Liver (tissue), 10 donors: ENCODE data around the gene PRCD. TPM values are rescaled to one million over a fixed set of nuclear protein-coding genes. Genes with fewer than 3 reads are reported as not detected.

ENCODE experiments used
- DNase-seq: peaks from one replicate; pipeline ENCODE4 v3.0.0-alpha.2; 2017; ENCODE audit warnings: low spot score
- H3K27ac ChIP-seq, 2 donors: one replicate each; pipeline ENCODE4 v1.7.0; 2013; ENCODE audit warnings: inconsistent platforms in 2 of 2, low read length in 2 of 2, control low read depth in 1 of 2, low read depth in 1 of 2, mild to moderate bottlenecking in 1 of 2
- H3K27me3 ChIP-seq, 4 donors: one replicate each; pipeline versions ENCODE4 v1.6.1 to v1.7.0; 2013; ENCODE audit warnings: low read length in 3 of 4, inconsistent platforms in 1 of 4, mild to moderate bottlenecking in 1 of 4, moderate library complexity in 1 of 4; ENCODE audit not compliant: control insufficient read depth in 4 of 4, insufficient read depth in 4 of 4
- H3K36me3 ChIP-seq, 4 donors: one replicate each; pipeline versions ENCODE4 v1.6.1 to v1.7.0; 2013; ENCODE audit warnings: low read length in 3 of 4, mild to moderate bottlenecking in 3 of 4, low read depth in 1 of 4, moderate library complexity in 1 of 4; ENCODE audit not compliant: control insufficient read depth in 4 of 4, insufficient read depth in 3 of 4
- H3K4me1 ChIP-seq, 4 donors: one replicate each; pipeline versions ENCODE4 v1.6.1 to v1.7.0; 2013; ENCODE audit warnings: low read length in 3 of 4, mild to moderate bottlenecking in 3 of 4, moderate library complexity in 1 of 4; ENCODE audit not compliant: control insufficient read depth in 4 of 4, insufficient read depth in 4 of 4
- H3K4me3 ChIP-seq, 3 donors: one replicate each; pipeline versions ENCODE4 v1.6.1 to v1.7.0; 2013; ENCODE audit warnings: low read length in 3 of 3, control low read depth in 1 of 3, low read depth in 1 of 3, mild to moderate bottlenecking in 1 of 3
- H3K9ac ChIP-seq, 2 donors: one replicate each; pipeline ENCODE4 v1.7.0; 2013; ENCODE audit warnings: low read length in 2 of 2, mild to moderate bottlenecking in 2 of 2, moderate library complexity in 2 of 2, control low read depth in 1 of 2, low read depth in 1 of 2
- H3K9me3 ChIP-seq, 4 donors: one replicate each; pipeline versions ENCODE4 v1.6.1 to v1.7.0; 2013; ENCODE audit warnings: low read length in 3 of 4; ENCODE audit not compliant: control insufficient read depth in 4 of 4
- EGR1 ChIP-seq, 2 donors: IDR thresholded peaks; 2 replicates each; pipeline ENCODE4 v1.6.1; 2016 to 2018; ENCODE audit warnings: antibody characterized with exemption in 2 of 2, low read depth in 2 of 2
- HNF4A ChIP-seq, 2 donors: conservative IDR thresholded peaks; 2 replicates each; pipeline ENCODE4 v1.6.1; 2016; ENCODE audit warnings: antibody characterized with exemption in 2 of 2, mild to moderate bottlenecking in 2 of 2
- JUND ChIP-seq, 2 donors: IDR thresholded peaks; 2 replicates each; pipeline ENCODE4 v1.6.1; 2016; ENCODE audit warnings: antibody characterized with exemption in 2 of 2
- ZBTB33 ChIP-seq: IDR thresholded peaks from 2 replicates; pipeline ENCODE4 v1.6.1; 2016; ENCODE audit warnings: antibody characterized with exemption
- WGBS: extraction: QIAGEN DNeasy Blood & Tissue Kit; methylation state at CpG from one replicate; pipeline ENCODE4 v1.1.7; 2013; 5-methylcytosine and 5-hydroxymethylcytosine counted together
- polyA plus RNA-seq, 2 donors: library from polyadenylated mRNA; stranded (reverse) in 1 of 2; unstranded in 1 of 2; fragments of 200-250 nt in 1 of 2; fragments of >200 nt in 1 of 2; fragmentation: Nextera tagmentation in 1 of 2; extraction: Ambion mirVana in 1 of 2; gene quantifications; one replicate each; pipeline versions ENCODE4 v1.2.1 to v1.2.3, GENCODE V29; 2013 to 2015
- small RNA-seq: library from RNA; depleted of rRNA; stranded (forward); fragments of <200 nt; gene quantifications from one replicate; pipeline ENCODE3, GENCODE V24; 2014
- total RNA-seq, 2 donors: library from RNA; depleted of rRNA; stranded (reverse); fragments of >200 nt; gene quantifications; one replicate each; pipeline ENCODE4 v1.2.3, GENCODE V29; 2014
- donor health status: healthy.
- donor health status: healthy.
- donor health status: healthy.
- donor health status: healthy.
- donor health status: healthy.

Gene PRCD
- total and polyA plus RNA-seq, 4 donors, result 0.63 to 1.0 (median 0.75) TPM; not detected in 1

- Histone ChIP-seq H3K27me3 (no peaks in the 10 kb centered on the region), H3K36me3 (no peaks in the 10 kb centered on the region), H3K9me3 (no peaks in the 10 kb centered on the region), H3K27ac (no peak overlapping the region), H3K4me3 (no peak overlapping the region), H3K4me1 (peaks cover 7 to 13% (median 7%) of the 10 kb centered on the region in 4 donors), H3K9ac (no peak overlapping the region)
- TF ChIP-seq HNF4A (conservative IDR thresholded peaks at IDR 0.05) (no peak), JUND (IDR thresholded peaks at IDR 0.05) (no peak), ZBTB33 (no peak), EGR1 (IDR thresholded peaks at IDR 0.05; ENCODE audit: low read depth in 2 of 2) (no peak)
- no peak for DNase-seq
- 86% methylated on average over 3 of the region's 3 CpGs for WGBS
Measured at GRCh38 chr17:76594690-76595089, 54.8 kb downstream of the PRCD start.

Small RNA genes within 50 kb of the gene (small RNA-seq; reads per million reads assigned to genes)
- not detected for gene SNORD1A
- gene SNORD1B, result 90.2 reads per million, percentile 97 among the genes with 10 or more reads in this experiment

Other genes with a start within 250 kb of the PRCD start
- gene QRICH2, start 231.8 kb upstream of the PRCD start, total RNA-seq, result 1 to 10 TPM in 1 of 2 donors, under 1 TPM in 1; 0.56 to 6.1 TPM
- gene QRICH2, start 231.8 kb upstream of the PRCD start, polyA plus RNA-seq, result under 1 TPM; 0.67 TPM
- 10 to 100 TPM; 21.4 to 78.1 TPM for gene PRPSAP1, start 186.1 kb upstream of the PRCD start, total RNA-seq
- 10 to 100 TPM; 33.9 to 71.3 TPM for gene PRPSAP1, start 186.1 kb upstream of the PRCD start, polyA plus RNA-seq
- gene SPHK1, start 155.4 kb upstream of the PRCD start, total RNA-seq, result 10 to 100 TPM in 1 of 2 donors, under 1 TPM in 1; 0.92 to 11.4 TPM
- 1 to 10 TPM in 1 of 2 donors, under 1 TPM in 1; 0.89 to 1.3 TPM for gene SPHK1, start 155.4 kb upstream of the PRCD start, polyA plus RNA-seq
- gene UBE2O, start 86.9 kb upstream of the PRCD start, total RNA-seq, result 10 to 100 TPM; 13.1 to 71.5 TPM
- 1 to 10 TPM; 3.3 to 5.4 TPM for gene UBE2O, start 86.9 kb upstream of the PRCD start, polyA plus RNA-seq
- gene AANAT, start 72.4 kb upstream of the PRCD start, total RNA-seq, result not detected
- gene AANAT, start 72.4 kb upstream of the PRCD start, polyA plus RNA-seq, result not detected
- gene RHBDF2, start 38.6 kb upstream of the PRCD start, total RNA-seq, result 1 to 10 TPM; 3.6 to 6.7 TPM
- 1 to 10 TPM; 2.9 to 5.6 TPM for gene RHBDF2, start 38.6 kb upstream of the PRCD start, polyA plus RNA-seq
- 1 to 10 TPM; 1.6 to 7.8 TPM for gene CYGB, start 2.3 kb upstream of the PRCD start, total RNA-seq
- 1 to 10 TPM in 1 of 2 donors, under 1 TPM in 1; 0.83 to 1.2 TPM for gene CYGB, start 2.3 kb upstream of the PRCD start, polyA plus RNA-seq
- gene ST6GALNAC2, start 45.8 kb downstream of the PRCD start, total RNA-seq, result 1 to 10 TPM; 1.3 to 2.6 TPM
- under 1 TPM; 0.52 to 0.90 TPM for gene ST6GALNAC2, start 45.8 kb downstream of the PRCD start, polyA plus RNA-seq
- 1 to 10 TPM in 1 of 2 donors, not detected in 1; 2.1 TPM for gene ST6GALNAC1, start 103.7 kb downstream of the PRCD start, total RNA-seq
- gene ST6GALNAC1, start 103.7 kb downstream of the PRCD start, polyA plus RNA-seq, result under 1 TPM; 0.16 to 0.21 TPM
- gene MXRA7, start 170.9 kb downstream of the PRCD start, total RNA-seq, result 10 to 100 TPM in 1 of 2 donors, 1 to 10 TPM in 1; 9.8 to 12.9 TPM
- 10 to 100 TPM in 1 of 2 donors, 1 to 10 TPM in 1; 4.8 to 22.1 TPM for gene MXRA7, start 170.9 kb downstream of the PRCD start, polyA plus RNA-seq
- 10 to 100 TPM; 10.6 to 16.1 TPM for gene JMJD6, start 186.6 kb downstream of the PRCD start, total RNA-seq
- gene JMJD6, start 186.6 kb downstream of the PRCD start, polyA plus RNA-seq, result 10 to 100 TPM in 1 of 2 donors, 1 to 10 TPM in 1; 9.9 to 11.8 TPM
- 10 to 100 TPM; 15.6 to 17.4 TPM for gene METTL23, start 186.8 kb downstream of the PRCD start, total RNA-seq
- gene METTL23, start 186.8 kb downstream of the PRCD start, polyA plus RNA-seq, result 10 to 100 TPM; 26.8 to 37.2 TPM
- gene SRSF2, start 197.3 kb downstream of the PRCD start, total RNA-seq, result 100 to 1,000 TPM; 171 to 184 TPM
- gene SRSF2, start 197.3 kb downstream of the PRCD start, polyA plus RNA-seq, result 100 to 1,000 TPM in 1 of 2 donors, 10 to 100 TPM in 1; 66.5 to 130 TPM
- 10 to 100 TPM; 24.6 to 26.9 TPM for gene MFSD11, start 198.1 kb downstream of the PRCD start, total RNA-seq
- gene MFSD11, start 198.1 kb downstream of the PRCD start, polyA plus RNA-seq, result 10 to 100 TPM in 1 of 2 donors, 1 to 10 TPM in 1; 8.6 to 10.3 TPM